Activated T-cell treated with anti-CD3 and anti-CD28 coated beads for 4 hours (primary cell): ENCODE data around the gene TSTD2.
"Not testable (repeated sequence)": the region's sequence is repeated elsewhere in the genome, so short reads cannot be mapped to it uniquely, and the experiment has no call there.

ENCODE experiments used
- DNase-seq: peaks from one replicate; pipeline ENCODE4 v3.0.0-alpha.2; 2020

The TSTD2 gene

DNA sequence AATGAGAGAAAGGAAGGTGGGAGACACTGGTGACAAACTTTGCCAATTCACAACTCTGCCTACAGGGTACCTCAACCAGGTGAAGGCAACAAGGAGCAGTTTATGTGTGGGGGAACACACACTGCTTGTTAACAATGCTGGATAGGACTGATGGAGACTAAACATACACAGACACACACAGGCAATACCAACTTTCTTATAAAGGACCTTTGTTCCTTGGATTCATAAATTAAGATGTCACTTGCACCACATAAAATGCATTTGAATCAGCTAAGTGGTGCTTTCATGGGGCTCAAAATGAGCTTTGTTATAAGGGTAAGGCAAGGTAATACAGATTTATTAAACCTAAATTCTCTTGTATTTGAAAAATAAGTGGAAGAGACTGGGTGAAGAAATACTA is 4.0 kb downstream of the TSTD2 start:
- no peak for DNase-seq

DNA sequence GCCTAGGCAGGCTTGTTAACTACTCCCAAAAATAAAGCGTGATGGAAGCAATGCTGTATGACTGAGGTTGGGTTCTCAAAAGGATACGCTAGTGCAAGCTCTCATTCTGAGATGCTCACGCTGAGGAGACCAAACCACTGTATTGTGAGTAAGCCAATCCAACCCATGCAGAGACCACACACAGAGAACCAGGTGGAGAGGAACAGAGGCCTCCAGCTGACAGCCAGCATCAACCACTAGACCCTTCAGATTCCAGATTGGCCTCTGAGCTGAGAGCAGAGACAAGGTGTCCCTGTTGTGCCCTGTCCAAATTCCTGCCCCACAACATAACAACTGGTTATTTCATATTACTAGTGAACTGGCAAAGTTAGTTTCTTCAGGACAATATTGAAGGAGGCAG is 4.5 kb downstream of the TSTD2 start:
- no peak for DNase-seq

DNA sequence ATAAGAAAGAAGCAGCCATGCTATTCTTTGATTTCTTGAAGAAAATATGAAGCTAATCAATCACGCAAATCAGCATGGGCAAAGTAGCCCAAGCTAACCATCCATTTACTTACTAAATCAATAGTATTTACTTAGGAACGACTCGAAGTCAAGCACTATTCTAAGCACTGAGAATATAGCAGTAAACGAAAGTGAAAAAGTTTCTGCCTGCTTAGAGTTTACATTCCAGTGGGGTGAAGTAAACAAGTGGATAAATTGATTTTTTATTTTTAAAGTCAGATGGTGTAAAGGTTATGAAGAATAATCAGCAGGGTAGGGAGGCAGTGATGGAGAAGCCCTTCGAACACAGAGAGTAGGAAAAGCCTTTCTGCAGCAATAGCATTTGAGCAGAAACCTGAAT is 5.5 kb downstream of the TSTD2 start:
- DNase-seq = no peak

DNA sequence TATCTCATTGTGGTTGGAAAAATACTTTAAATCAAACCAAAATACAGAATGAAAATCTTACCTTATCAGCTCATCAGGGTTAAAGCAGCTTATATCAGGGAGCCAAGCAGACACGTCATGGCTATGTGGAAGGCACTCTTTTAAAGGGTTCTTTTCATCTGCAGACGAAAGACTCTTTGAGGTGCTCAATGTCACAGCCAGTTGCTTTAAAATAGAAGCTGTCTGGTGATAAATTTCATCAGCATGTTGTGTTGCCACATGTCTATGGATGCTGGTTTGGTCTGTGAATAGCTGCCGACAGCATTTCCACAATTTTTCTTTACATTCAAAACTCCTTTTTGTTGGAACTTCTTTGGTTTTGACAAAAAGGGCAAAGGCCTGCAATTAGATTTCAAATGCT is 7.5 kb downstream of the TSTD2 start:
- no peak for DNase-seq

GRCh38 chr9:97623946-97624345 is 9.2 kb downstream of the TSTD2 start:
- no peak for DNase-seq

GRCh38 chr9:97622483-97622882 is 10.7 kb downstream of the TSTD2 start:
- not testable (repeated sequence) for DNase-seq

DNA sequence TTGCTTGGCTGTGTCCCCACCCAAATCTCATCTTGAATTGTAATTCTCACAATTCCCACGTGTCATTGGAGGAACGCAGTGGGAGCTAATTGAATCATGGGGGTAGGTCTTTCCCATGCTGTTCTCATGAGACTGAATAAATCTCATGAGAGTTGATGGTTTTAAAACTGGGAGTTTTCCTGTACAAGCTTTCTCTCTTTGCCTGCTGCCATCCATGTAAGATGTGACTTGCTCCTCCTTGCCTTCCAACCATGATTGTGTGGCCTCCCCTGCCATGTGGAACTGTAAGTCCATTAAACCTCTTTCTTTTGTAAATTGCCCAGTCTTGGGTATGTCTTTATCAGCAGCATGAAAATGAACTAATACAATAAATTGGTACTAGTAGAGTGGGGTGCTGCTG is 13.1 kb downstream of the TSTD2 start:
- DNase-seq = not testable (repeated sequence)

DNA sequence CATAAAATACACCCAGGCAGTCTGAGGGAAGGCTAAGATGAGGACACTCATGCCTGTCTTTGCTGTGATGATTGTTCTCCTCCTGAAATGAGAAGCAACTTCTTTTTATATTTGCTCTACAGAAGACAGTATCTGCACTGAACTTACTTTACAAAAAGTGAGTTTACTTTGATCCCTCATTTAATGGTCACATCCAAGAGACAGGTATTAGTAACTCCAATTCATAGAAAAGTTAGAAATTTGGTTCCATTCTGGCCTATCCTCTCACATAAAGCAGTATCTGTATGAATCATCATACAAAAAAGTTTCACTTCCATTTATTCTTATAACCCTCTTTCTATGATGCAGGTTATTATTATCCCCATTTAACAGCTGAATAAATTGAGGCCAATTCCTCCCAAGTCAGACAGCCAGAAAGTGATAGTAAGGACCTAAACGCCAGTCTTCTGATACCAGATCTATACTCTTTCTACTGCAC is 15.2 kb downstream of the TSTD2 start:
- no peak for DNase-seq

- DNase-seq = peak; percentile 45
Observed at GRCh38 chr9:97615439-97616072, 17.6 kb downstream of the TSTD2 start.

DNA sequence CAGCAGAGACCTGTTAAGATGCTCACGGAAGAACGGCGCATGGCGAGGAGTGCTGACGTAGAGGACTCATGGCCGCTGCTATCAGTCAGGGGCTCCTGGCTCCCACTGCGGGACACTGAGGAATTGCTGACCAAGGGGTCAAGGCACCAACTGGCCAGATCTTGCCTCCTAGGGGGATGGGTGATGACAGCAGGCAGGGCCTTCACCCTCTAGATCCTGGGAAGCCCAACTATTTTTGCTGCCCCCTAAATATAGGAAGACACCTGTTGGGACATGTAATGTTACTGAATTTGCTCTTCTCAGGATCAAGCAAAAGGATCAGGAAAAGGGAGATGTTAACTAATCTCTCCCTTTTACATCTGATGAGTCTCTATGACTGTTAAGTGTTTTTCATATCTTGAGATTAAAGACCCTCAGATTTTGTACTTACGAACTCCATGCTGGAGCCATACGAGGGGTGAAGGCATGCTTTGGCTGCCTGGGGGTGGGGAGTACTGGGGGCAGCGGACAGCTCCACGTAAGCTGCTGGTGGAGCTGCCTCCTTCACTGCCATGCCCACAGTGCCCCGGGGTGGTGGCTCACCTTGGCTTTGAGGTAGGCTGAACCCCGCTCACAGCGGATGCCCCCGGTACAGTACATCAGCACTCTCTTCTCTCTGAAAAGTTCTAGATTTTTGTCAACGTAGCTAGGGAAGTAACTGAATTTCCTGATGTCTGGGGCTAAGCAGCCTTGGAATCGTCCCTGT is 28.1 kb downstream of the TSTD2 start:
- no peak for DNase-seq

GRCh38 chr9:97602430-97602829 is 30.7 kb downstream of the TSTD2 start:
- DNase-seq = no peak

GRCh38 chr9:97601228-97601898 is 31.8 kb downstream of the TSTD2 start:
- no peak for DNase-seq

GRCh38 chr9:97600531-97601227 is 32.5 kb downstream of the TSTD2 start:
- DNase-seq = no peak

GRCh38 chr9:97599314-97599846 is 33.8 kb downstream of the TSTD2 start:
- DNase-seq = no peak

- DNase-seq = peak; percentile 57
Observed at GRCh38 chr9:97598461-97599288, 34.5 kb downstream of the TSTD2 start.

GRCh38 chr9:97596906-97597305 is 36.3 kb downstream of the TSTD2 start:
- no peak for DNase-seq

- DNase-seq = no peak
Observed at GRCh38 chr9:97594381-97594921, 38.7 kb downstream of the TSTD2 start.

DNA sequence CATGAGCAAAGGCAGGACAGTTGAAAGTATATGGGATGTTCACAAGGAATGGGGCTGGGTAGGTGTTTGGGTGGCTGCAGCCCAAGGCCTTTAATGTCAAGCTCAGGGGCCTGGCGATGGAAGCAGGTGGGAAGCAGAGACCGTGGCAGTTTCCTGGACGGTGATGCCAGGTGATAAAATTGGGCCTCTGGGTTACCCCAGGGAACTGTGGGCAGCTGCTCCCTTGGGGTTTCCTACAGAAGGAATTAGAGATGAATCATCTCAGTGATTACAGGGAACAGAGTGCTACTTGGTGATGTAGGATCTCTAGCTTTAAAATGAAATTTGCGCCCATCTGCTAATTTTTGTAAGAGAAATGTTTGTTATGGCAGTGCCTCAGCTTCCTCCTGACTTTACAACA is 39.2 kb downstream of the TSTD2 start:
- DNase-seq = no peak

DNA sequence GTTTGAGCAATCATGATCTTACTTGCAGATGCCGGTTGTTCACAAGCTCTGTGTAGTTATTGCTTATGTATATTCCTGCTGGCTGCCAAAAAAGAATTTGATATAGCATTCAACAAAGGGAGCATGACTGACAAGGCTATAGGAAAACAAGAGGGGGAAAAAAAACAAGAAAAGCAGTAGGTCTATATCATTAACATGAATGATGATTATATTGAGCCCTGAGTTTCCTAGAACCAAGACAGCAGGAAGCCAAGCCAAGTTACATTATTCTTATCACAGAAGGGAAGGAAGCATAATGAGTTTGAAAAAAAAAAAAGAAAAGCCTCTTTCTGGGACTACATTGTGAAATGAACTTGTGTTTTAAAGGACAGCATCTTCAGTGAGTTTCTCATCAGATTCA is 41.0 kb downstream of the TSTD2 start:
- DNase-seq = no peak

- no peak for DNase-seq
Observed at GRCh38 chr9:97591535-97591934, 41.6 kb downstream of the TSTD2 start.

DNA sequence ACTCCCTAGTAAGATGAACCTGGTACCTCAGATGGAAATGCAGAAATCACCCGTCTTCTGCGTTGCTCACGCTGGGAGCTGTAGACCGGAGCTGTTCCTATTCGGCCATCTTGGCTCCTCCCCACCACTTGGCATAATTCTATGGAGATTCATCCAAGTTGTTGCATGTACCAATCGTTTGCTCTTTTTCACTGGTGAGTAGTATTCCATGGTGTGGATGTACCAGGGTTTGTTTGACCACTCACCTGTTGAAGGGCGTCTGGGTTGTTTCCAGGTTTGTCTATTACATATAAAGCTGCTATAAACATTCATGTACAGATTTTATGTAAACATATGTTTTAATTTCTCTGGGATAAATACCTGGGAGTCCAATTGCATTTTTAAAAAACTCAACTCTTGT is 46.3 kb downstream of the TSTD2 start:
- not testable (repeated sequence) for DNase-seq

DNA sequence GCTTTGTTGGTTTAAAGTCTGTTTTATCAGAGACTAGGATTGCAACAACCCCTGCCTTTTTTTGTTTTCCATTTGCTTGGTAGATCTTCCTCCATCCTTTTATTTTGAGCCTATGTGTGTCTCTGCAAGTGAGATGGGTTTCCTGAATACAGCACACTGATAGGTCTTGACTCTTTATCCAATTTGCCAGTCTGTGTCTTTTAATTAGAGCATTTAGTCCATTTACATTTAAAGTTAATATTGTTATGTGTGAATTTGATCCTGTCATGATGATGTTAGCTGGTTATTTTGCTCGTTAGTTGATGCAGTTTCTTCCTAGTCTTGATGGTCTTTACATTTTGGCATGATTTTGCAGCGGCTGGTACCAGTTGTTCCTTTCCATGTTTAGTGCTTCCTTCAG is 48.4 kb downstream of the TSTD2 start:
- not testable (repeated sequence) for DNase-seq
